Panc1 (cell line): ENCODE results near the gene OSBPL9.

Source experiments
- CTCF ChIP-seq: fragments of 450-650 bp; IDR thresholded peaks from 2 replicates; pipeline ENCODE4 v1.5.1; 2017; ENCODE audit warnings: mild to moderate bottlenecking
- POLR2AphosphoS5 ChIP-seq: IDR thresholded peaks from 2 replicates; pipeline ENCODE4 v1.6.1; 2012; ENCODE audit warnings: mild to moderate bottlenecking, low read depth, low read length, moderate library complexity
- REST ChIP-seq, 2 experiments: IDR thresholded peaks; 2 replicates each; pipeline ENCODE4 v1.6.1; 2011 to 2012; ENCODE audit warnings: low read depth in 2 of 2, control low read depth in 1 of 2, low read length in 1 of 2, mild to moderate bottlenecking in 1 of 2, moderate library complexity in 1 of 2; ENCODE audit not compliant: insufficient read depth in 1 of 2
- TCF7L2 ChIP-seq: IDR thresholded peaks from 2 replicates; pipeline ENCODE4 v1.6.1; 2011; ENCODE audit warnings: mild to moderate bottlenecking, low read depth, low read length, inconsistent platforms

GRCh38 chr1:51776408-51776807 is 159.5 kb downstream of the OSBPL9 start:
- TF ChIP-seq CTCF, result no peak
- no peak for TF ChIP-seq POLR2AphosphoS5
- TF ChIP-seq REST (IDR thresholded peaks at IDR 0.05; ENCODE audit: insufficient read depth in 1 of 2, low read depth in 2 of 2, low read length in 1 of 2), result no peak
- TF ChIP-seq TCF7L2, result no peak
